HG03139 (cell line): Measurements from ENCODE around the gene ATXN10.

Source experiments
- ATAC-seq: cut with Tn5 transposase; IDR thresholded peaks from one replicate; pipeline ENCODE4 v1.9.1; 2021; ENCODE audit not compliant: unreplicated experiment

ATXN10 gene

GRCh38 chr22:45756558-45756957 is 84.9 kb downstream of the ATXN10 start:
- no peak for ATAC-seq

GRCh38 chr22:45757068-45757467 is 85.4 kb downstream of the ATXN10 start:
- no peak for ATAC-seq

DNA sequence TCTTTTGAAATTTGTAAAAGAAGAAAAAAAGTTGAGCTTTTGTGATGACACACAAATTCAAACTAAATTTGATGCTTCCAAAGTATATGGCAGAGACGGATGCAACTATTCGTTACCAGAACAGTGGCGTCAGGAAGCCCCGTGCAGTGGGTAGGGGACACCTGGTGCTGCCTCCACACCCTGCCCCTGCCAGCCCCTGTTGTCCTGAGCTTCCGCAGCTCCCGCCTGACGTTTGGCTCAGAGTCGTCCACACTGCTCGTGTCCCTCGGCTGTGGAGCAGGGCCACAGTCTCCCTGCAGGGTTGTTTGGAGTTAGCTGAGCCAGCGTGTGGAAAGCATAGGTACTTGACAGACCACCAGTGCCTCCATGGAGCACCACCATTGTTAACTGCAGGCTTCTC is 86.3 kb downstream of the ATXN10 start:
- ATAC-seq = no peak

DNA sequence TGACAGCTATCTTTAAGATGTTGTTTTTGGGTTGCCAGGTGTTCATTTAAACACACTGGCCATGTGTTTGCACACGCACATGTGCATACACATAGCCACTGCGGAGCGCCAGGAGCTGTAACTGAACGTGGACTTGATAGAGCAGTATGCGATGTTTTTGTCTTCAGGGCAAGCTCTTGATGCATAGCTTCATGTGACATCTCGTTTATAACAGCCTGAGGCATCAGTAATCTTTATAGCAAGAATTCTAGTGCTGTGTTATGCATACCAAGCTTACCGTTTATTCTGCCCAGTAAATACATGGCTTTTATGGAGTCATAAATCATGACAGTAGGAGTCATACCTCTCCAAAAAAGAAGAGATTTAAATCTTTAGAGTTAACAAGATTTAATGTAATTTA is 87.0 kb downstream of the ATXN10 start:
- no peak for ATAC-seq

- ATAC-seq = no peak
Observed at GRCh38 chr22:45760682-45761081, 89.0 kb downstream of the ATXN10 start.

DNA sequence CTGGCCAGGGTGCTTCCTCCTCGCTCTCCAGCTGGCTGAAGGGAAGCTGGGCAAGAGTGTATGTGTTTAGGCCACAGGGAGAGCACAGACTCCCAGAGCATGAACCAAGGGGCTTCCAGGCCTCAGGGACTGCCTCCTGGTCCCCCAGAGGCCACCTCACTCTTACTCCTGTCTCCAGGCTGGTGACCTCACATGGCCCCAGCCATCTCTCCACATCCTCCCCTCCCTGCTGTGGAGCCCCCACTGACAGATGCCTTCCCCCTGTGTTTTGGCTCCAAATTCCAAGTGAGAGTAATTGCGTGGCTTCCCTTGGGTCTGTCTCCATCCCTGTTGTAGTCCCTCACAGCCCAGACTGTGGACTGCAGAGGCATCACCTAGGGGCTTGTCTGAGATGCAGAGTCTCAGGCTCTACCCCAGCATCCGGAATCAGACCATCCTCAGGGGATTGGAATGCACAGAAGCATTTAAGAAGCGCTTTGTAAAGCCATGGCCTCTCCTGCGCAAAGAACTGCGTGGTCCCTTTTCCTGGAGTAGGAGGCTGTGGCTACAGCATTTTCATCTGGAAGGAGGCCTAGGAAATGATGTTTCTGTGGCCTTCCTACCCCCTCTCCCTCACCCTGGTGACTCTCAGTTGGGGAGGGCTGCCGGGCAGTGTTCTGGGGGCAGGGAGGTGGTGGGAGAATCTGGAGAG is 91.1 kb downstream of the ATXN10 start:
- no peak for ATAC-seq

DNA sequence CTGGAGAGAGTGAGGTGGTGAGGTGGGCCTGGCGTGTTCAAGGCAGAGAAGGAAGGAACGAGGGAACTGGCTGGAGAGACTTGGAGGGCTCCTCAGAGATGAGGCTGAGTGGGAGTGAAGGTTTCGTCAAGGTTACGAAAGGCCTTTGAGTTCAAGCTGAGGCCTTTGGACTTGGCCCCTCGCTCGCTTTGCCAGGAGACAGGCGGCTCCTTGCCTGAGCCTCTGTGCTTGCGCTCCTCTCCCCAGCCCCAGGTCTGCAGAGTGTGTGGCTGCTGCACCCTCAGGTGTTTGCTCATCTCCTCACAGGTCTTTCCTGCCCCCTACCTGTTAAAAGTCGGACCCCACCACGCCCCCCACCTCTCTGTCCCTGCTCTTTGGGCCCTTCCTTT is 91.6 kb downstream of the ATXN10 start:
- no peak for ATAC-seq

GRCh38 chr22:45768490-45768889 is 96.9 kb downstream of the ATXN10 start:
- no peak for ATAC-seq

GRCh38 chr22:45769569-45770210 is 98.1 kb downstream of the ATXN10 start:
- no peak for ATAC-seq

DNA sequence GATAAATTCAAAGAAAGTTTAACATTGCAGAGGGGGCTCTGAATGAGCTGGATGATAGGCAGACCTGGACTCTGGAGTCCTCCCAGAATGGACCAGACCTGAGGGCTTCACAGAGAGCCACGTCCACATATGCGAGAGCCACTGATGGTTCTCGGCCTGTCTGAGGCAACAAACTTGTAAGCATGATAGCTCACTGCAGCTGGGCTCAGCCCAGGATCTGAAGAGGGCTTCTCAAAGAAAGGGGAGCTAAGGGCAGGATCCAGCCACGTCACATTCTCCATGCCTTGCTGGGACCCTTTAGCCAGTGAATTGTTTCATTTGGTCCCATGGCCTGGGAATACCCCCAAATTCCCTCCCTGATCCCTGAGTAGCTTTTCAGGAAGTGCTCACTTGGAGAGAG is 98.9 kb downstream of the ATXN10 start:
- ATAC-seq = no peak

DNA sequence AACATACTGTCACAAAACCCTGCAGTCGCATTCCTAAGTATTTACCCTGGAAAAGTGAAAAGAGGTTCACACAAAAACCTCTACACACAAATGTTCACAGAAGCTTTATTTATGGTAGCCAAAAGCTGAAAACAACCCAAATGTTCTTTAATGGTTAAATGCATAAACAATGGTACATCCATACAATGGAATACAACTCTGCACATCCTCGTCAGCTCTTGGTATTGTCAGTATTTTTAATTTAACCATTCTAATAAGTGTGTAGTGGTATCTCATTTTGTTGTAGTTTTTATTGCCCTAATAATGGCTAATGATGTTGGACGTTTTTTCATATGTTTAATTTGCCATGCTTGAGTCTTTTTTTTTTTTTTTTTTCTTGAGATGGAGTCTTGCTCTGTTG is 99.4 kb downstream of the ATXN10 start:
- ATAC-seq = no peak

DNA sequence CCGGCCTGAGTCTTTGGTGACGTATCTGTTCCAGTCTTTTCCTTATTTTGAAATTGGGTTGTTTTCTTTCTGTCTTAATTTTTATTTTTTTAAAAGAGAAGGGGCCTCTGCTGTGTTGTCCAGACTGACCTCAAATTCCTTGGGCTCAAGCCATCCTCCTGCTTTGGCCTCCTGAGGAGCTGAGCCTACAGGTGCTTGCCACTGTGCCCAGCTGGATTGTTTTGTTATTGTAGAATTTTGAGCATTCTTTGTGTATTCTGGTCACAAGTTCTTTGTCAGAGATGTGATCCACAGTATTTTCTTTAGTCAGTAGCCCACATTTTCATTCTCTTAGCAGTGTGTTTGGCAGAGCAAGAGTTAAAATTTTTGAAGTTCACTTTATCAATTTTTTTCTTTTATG is 100.1 kb downstream of the ATXN10 start:
- ATAC-seq = no peak

DNA sequence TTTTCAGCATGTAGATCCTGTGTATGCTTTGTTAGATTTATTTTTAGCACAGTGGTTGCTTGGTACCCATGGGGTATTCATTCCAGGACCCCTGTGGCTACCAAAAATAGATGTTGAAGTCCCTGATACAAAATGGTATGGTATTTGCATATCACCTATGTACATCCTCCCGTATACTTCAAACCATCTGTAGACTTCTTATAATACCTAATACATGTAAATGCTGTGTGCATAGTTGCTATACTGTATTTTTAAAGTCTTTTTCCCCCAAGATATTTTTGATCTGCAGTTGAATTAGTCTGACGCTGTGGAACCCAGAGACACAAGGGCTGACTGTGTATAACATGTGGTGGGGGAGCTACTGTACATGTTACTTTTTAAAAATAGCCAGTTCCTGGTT is 101.1 kb downstream of the ATXN10 start:
- ATAC-seq = no peak

GRCh38 chr22:45774001-45774670 is 102.5 kb downstream of the ATXN10 start:
- no peak for ATAC-seq

GRCh38 chr22:45775062-45775461 is 103.4 kb downstream of the ATXN10 start:
- no peak for ATAC-seq

GRCh38 chr22:45775569-45776312 is 104.1 kb downstream of the ATXN10 start:
- ATAC-seq = no peak

- no peak for ATAC-seq
Observed at GRCh38 chr22:45776313-45776585, 104.6 kb downstream of the ATXN10 start.

DNA sequence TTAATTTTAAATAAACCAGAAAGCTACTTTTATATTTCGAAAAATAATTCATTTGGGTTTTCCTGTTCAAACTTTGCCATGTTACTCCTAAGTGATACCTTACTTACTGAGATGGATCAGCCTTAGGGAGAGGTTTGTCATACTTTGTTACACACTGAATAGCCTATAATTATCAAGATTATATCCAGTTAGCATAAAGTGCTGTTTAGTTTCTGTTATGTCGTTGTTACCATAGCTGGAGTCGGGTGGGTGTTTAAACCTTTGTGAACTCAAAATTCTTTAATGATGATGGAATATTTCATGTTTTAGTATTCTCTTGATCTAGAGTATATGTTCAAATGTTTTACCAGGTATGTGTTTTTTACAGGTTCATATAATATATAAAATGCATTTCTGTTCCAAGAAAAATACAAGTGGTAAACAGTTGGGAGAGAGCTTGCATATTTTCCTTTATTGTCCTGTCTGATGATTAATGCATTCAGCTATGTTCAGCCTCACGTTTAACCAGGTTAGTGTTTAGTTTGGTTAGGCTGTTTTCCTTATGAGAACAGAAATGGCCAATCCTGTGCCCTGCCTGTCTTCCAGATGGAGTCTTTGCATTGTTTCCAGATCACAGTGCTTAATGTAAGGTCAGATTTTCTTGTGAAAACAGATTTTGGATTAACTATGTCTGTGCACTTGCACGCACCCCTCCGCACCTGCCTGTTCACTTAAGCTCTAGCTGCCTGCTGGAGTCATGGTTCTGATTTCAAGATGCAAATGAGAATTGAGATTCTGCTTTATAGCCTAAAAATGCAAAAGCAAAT is 105.6 kb downstream of the ATXN10 start:
- no peak for ATAC-seq

- no peak for ATAC-seq
Observed at GRCh38 chr22:45777852-45778375, 106.3 kb downstream of the ATXN10 start.

DNA sequence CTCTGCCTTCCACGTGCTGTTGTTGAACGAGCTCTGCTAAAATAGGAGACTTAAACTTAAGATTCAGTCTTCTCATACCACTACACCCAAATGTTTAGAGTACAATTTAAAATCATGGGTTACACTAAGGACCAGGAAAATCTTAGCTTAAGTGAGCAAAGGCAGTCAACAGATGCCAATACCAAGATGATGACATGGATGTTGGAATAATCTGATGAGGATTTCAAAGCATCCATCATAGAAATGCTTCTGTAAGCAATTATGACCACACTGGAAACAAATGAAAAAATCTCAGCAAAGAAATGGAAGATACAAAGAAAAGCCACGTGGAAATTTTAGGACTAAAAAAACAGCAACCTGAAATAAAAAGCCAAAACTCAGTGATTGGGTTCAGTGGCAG is 109.8 kb downstream of the ATXN10 start:
- ATAC-seq = no peak

DNA sequence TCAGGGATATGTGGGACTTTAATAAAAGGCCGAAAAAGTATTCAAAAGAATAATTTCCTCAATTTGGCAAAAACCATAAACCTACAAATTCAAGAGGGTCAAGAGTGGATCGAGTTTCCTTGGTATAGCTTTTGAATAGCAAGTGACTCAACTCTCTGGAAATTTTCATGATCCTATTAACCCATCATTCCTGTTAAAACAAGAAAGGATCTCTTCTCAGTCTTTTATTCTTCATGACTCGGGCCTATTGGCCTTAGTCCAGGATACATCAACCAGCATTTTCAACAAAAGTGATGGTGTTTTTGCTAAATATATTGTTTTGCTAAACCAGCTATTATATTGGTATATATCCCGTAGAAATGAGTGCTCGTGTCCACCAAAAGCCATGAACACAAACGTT is 110.3 kb downstream of the ATXN10 start:
- no peak for ATAC-seq
